ENCODE results near the gene APBA2.

APBA2 gene

GRCh38 chr15:28918141-28918983 lies 32.6 kb downstream of the APBA2 start:
- no peak for DNase-seq (ENCODE audit: extremely low read depth, low read depth)
- TF ChIP-seq CTCF (IDR thresholded peaks at IDR 0.05; ENCODE audit: low read depth, low read length), result no peak

GRCh38 chr15:28919201-28919635 lies 33.4 kb downstream of the APBA2 start:
- DNase-seq (ENCODE audit: extremely low read depth, low read depth), result no peak
- TF ChIP-seq CTCF (IDR thresholded peaks at IDR 0.05; ENCODE audit: low read depth, low read length), result no peak

GRCh38 chr15:28919679-28920655 lies 34.2 kb downstream of the APBA2 start:
- DNase-seq (ENCODE audit: extremely low read depth, low read depth), result no peak
- no peak for TF ChIP-seq CTCF (IDR thresholded peaks at IDR 0.05; ENCODE audit: low read depth, low read length)

- TF ChIP-seq CTCF (IDR thresholded peaks at IDR 0.05; ENCODE audit: low read depth, low read length), result no peak
Measured at GRCh38 chr15:28920781-28921331, 35.1 kb downstream of the APBA2 start.

GRCh38 chr15:28921336-28921735 lies 35.6 kb downstream of the APBA2 start:
- DNase-seq (ENCODE audit: extremely low read depth, low read depth), result no peak
- no peak for TF ChIP-seq CTCF (IDR thresholded peaks at IDR 0.05; ENCODE audit: low read depth, low read length)

More at GRCh38 chr15:28920781-28921331, 35.1 kb downstream of the APBA2 start:
- no peak for DNase-seq (ENCODE audit: extremely low read depth, low read depth)

GRCh38 chr15:28921919-28922706 lies 36.3 kb downstream of the APBA2 start:
- TF ChIP-seq CTCF (IDR thresholded peaks at IDR 0.05; ENCODE audit: low read depth, low read length), result no peak

More at GRCh38 chr15:28921919-28922706, 36.3 kb downstream of the APBA2 start:
- no peak for DNase-seq (ENCODE audit: extremely low read depth, low read depth)

Data from AG09319 (cell line).